ENCODE measurements around the gene HIPK3. TPM values are rescaled to one million over a fixed set of nuclear protein-coding genes. Genes with fewer than 3 reads are reported as not detected.
"Not testable (repeated sequence)": the region's sequence is repeated elsewhere in the genome, so short reads cannot be mapped to it uniquely, and the experiment has no call there.

Gene HIPK3
- total and polyA plus RNA-seq, 2 donors: 35.7 to 60.7 TPM

DNA sequence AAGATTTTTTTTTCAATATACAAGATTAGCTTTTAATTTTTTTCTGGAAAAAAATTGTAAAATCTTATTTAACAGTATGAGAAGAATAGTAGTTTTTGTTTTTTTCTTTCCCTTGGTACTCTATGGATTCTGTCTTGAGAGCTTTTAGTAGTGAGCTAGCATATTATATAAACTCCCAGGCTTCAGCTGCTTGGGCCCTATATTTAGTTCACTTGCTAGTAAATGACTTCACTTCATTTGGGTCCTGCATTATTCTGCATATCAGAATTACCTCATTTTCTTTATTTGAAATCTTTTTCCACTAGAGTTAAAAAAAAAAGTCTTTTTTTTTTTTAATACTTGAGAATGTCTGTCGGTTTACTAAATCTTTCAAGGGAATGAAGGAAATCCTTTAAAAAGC lies 33.1 kb downstream of the HIPK3 start:
- WGBS: 94% methylated on average over 1 of the region's 1 CpG
- Histone ChIP-seq H3K4me1 (ENCODE audit: control insufficient read depth in 2 of 2, insufficient read depth in 2 of 2, low read length in 2 of 2) (no peaks in the 10 kb centered on the region), H3K27ac (ENCODE audit: low read depth in 1 of 2, low read length in 1 of 2) (no peak overlapping the region), H3K4me3 (ENCODE audit: low read length in 2 of 2) (no peak overlapping the region), H3K36me3 (ENCODE audit: control insufficient read depth in 2 of 2, insufficient read depth in 2 of 2, low read length in 1 of 2) (peaks cover 0 to 10% of the 10 kb centered on the region in 2 donors), H3K27me3 (ENCODE audit: control insufficient read depth in 2 of 2, insufficient read depth in 1 of 2, low read length in 1 of 2) (no peaks in the 10 kb centered on the region), H3K9me3 (ENCODE audit: control insufficient read depth in 2 of 2, insufficient read depth in 1 of 2, low read length in 1 of 2) (no peaks in the 10 kb centered on the region)
- DNase-seq (ENCODE audit: low read depth in 6 of 9, low spot score in 9 of 9): no peak

DNA sequence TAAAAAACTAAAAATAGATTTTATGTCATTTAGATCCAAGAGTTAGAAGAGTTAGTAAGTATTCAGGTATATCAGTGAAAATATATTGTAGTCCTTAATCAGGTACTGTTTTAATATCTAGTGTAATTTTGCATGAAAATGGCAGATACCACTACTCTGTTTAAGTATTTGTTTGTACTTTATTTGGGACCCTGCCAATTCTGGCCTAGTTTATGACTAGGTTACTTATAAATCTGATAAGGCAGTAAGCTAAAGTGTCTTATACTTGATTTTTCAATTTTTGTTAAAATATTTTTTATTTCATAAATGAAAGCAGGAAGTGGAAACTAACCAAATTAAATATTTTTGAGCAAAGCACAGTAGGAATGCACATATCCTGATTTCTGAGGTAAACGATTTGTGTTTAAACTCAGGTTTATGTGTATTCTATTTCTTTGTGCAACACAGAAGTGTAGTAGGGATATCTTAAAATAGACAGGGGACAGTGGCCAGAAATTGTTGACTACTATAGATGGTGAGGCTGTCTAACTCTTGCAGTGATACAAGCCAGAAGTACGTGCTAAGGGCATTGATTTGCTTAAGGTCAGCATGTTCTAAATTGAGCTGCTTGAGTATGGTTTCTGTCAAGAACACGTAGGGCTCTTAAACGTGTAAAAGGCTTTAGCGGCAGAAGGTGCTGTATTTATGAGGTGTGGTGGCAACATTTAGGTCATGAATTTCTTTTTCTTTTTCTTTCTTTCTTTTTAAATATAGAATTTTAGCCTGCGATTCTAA lies 34.0 kb downstream of the HIPK3 start:
- H3K4me1 ChIP-seq (ENCODE audit: control insufficient read depth in 2 of 2, insufficient read depth in 2 of 2, low read length in 2 of 2): no peaks in the 10 kb centered on the region
- peaks cover 0 to 10% of the 10 kb centered on the region in 2 donors for H3K36me3 ChIP-seq (ENCODE audit: control insufficient read depth in 2 of 2, insufficient read depth in 2 of 2, low read length in 1 of 2)

GRCh38 chr11:33292311-33292710 lies 35.1 kb downstream of the HIPK3 start:
- Histone ChIP-seq H3K4me1 (ENCODE audit: control insufficient read depth in 2 of 2, insufficient read depth in 2 of 2, low read length in 2 of 2) (no peaks in the 10 kb centered on the region), H3K27ac (ENCODE audit: low read depth in 1 of 2, low read length in 1 of 2) (no peak overlapping the region), H3K27me3 (ENCODE audit: control insufficient read depth in 2 of 2, insufficient read depth in 1 of 2, low read length in 1 of 2) (no peaks in the 10 kb centered on the region), H3K4me3 (ENCODE audit: low read length in 2 of 2) (no peak overlapping the region), H3K36me3 (ENCODE audit: control insufficient read depth in 2 of 2, insufficient read depth in 2 of 2, low read length in 1 of 2) (no peaks in the 10 kb centered on the region), H3K9me3 (ENCODE audit: control insufficient read depth in 2 of 2, insufficient read depth in 1 of 2, low read length in 1 of 2) (no peaks in the 10 kb centered on the region)
- 98% methylated on average over 2 of the region's 2 CpGs for WGBS
- no peak for DNase-seq (ENCODE audit: low read depth in 6 of 9, low spot score in 9 of 9)

More for the DNA sequence above, 34.0 kb downstream of the HIPK3 start:
- Histone ChIP-seq H3K9me3 (ENCODE audit: control insufficient read depth in 2 of 2, insufficient read depth in 1 of 2, low read length in 1 of 2) (no peaks in the 10 kb centered on the region), H3K4me3 (ENCODE audit: low read length in 2 of 2) (no peak overlapping the region), H3K27me3 (ENCODE audit: control insufficient read depth in 2 of 2, insufficient read depth in 1 of 2, low read length in 1 of 2) (no peaks in the 10 kb centered on the region), H3K27ac (ENCODE audit: low read depth in 1 of 2, low read length in 1 of 2) (no peak overlapping the region)
- WGBS: 94% methylated on average over 6 of the region's 6 CpGs
- no peak for DNase-seq (ENCODE audit: low read depth in 6 of 9, low spot score in 9 of 9)

DNA sequence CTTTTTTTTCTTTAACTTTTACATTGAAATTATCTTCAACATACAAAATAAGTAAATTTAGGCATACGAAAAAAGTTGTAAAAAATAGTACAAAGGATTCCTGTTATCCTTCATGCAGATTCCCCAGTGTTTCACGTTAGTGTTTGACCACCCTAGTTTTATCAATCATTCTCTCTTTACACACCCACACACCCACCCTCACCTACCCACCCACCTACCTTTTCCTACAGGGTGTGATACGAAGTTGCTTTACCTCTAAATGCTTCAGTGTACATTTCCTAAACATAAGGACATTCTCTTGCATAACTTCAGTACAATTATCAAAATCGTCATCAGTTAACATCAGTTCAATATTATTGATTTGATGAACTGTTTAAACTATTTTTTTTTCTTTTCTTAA lies 37.0 kb downstream of the HIPK3 start:
- H3K27me3 ChIP-seq (ENCODE audit: control insufficient read depth in 2 of 2, insufficient read depth in 1 of 2, low read length in 1 of 2): no peaks in the 10 kb centered on the region
- H3K4me3 ChIP-seq (ENCODE audit: low read length in 2 of 2): no peak overlapping the region
- 97% methylated on average over 4 of the region's 4 CpGs for WGBS
- peaks cover 0 to 3% of the 10 kb centered on the region in 2 donors for H3K9me3 ChIP-seq (ENCODE audit: control insufficient read depth in 2 of 2, insufficient read depth in 1 of 2, low read length in 1 of 2)
- no peaks in the 10 kb centered on the region for H3K36me3 ChIP-seq (ENCODE audit: control insufficient read depth in 2 of 2, insufficient read depth in 2 of 2, low read length in 1 of 2)
- H3K27ac ChIP-seq (ENCODE audit: low read depth in 1 of 2, low read length in 1 of 2): no peak overlapping the region
- H3K4me1 ChIP-seq (ENCODE audit: control insufficient read depth in 2 of 2, insufficient read depth in 2 of 2, low read length in 2 of 2): no peaks in the 10 kb centered on the region
- no peak for DNase-seq (ENCODE audit: low read depth in 6 of 9, low spot score in 9 of 9)

GRCh38 chr11:33294797-33295196 lies 37.6 kb downstream of the HIPK3 start:
- no peaks in the 10 kb centered on the region for H3K4me1 ChIP-seq (ENCODE audit: control insufficient read depth in 2 of 2, insufficient read depth in 2 of 2, low read length in 2 of 2)
- WGBS: 98% methylated on average over 8 of the region's 8 CpGs
- no peaks in the 10 kb centered on the region for H3K36me3 ChIP-seq (ENCODE audit: control insufficient read depth in 2 of 2, insufficient read depth in 2 of 2, low read length in 1 of 2)
- peaks cover 0 to 3% of the 10 kb centered on the region in 2 donors for H3K9me3 ChIP-seq (ENCODE audit: control insufficient read depth in 2 of 2, insufficient read depth in 1 of 2, low read length in 1 of 2)
- DNase-seq (ENCODE audit: low read depth in 6 of 9, low spot score in 9 of 9): no peak
- H3K27ac ChIP-seq (ENCODE audit: low read depth in 1 of 2, low read length in 1 of 2): no peak overlapping the region
- no peak overlapping the region for H3K4me3 ChIP-seq (ENCODE audit: low read length in 2 of 2)
- no peaks in the 10 kb centered on the region for H3K27me3 ChIP-seq (ENCODE audit: control insufficient read depth in 2 of 2, insufficient read depth in 1 of 2, low read length in 1 of 2)

DNA sequence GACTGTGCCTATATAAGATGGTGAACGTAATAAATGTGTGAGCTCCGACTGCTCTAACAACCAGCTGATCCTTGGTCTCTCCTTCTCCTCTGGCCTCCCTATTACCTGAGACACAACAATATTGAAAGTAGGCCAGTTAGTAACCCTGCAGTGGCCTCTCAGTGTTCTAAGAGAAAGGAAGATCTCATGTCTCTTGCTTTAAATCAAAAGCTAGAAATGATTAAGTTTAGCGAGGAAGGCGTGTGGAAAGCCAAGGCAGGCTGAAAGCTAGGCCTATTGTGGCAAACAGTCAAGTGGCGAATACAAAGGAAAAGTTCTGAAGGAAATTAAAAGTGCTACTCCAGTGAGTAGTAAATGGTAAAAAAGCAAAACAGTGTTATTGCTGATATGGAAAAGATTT lies 39.5 kb downstream of the HIPK3 start:
- Histone ChIP-seq H3K36me3 (ENCODE audit: control insufficient read depth in 2 of 2, insufficient read depth in 2 of 2, low read length in 1 of 2) (no peaks in the 10 kb centered on the region), H3K9me3 (ENCODE audit: control insufficient read depth in 2 of 2, insufficient read depth in 1 of 2, low read length in 1 of 2) (peaks cover 0 to 3% of the 10 kb centered on the region in 2 donors), H3K4me3 (ENCODE audit: low read length in 2 of 2) (no peak overlapping the region), H3K27ac (ENCODE audit: low read depth in 1 of 2, low read length in 1 of 2) (no peak overlapping the region), H3K4me1 (ENCODE audit: control insufficient read depth in 2 of 2, insufficient read depth in 2 of 2, low read length in 2 of 2) (no peaks in the 10 kb centered on the region), H3K27me3 (ENCODE audit: control insufficient read depth in 2 of 2, insufficient read depth in 1 of 2, low read length in 1 of 2) (no peaks in the 10 kb centered on the region)
- no peak for DNase-seq (ENCODE audit: low read depth in 6 of 9, low spot score in 9 of 9)
- WGBS: 97% methylated on average over 5 of the region's 5 CpGs

- H3K27me3 ChIP-seq (ENCODE audit: control insufficient read depth in 2 of 2, insufficient read depth in 1 of 2, low read length in 1 of 2): no peaks in the 10 kb centered on the region
- no peaks in the 10 kb centered on the region for H3K4me1 ChIP-seq (ENCODE audit: control insufficient read depth in 2 of 2, insufficient read depth in 2 of 2, low read length in 2 of 2)
- WGBS: 96% methylated on average over 4 of the region's 4 CpGs
- DNase-seq (ENCODE audit: low read depth in 6 of 9, low spot score in 9 of 9): no peak
- H3K9me3 ChIP-seq (ENCODE audit: control insufficient read depth in 2 of 2, insufficient read depth in 1 of 2, low read length in 1 of 2): no peaks in the 10 kb centered on the region
- no peaks in the 10 kb centered on the region for H3K36me3 ChIP-seq (ENCODE audit: control insufficient read depth in 2 of 2, insufficient read depth in 2 of 2, low read length in 1 of 2)
- no peak overlapping the region for H3K4me3 ChIP-seq (ENCODE audit: low read length in 2 of 2)
- no peak overlapping the region for H3K27ac ChIP-seq (ENCODE audit: low read depth in 1 of 2, low read length in 1 of 2)
Observed at GRCh38 chr11:33303541-33303940, 46.4 kb downstream of the HIPK3 start.

GRCh38 chr11:33306821-33307220 lies 49.6 kb downstream of the HIPK3 start:
- not testable (repeated sequence) for H3K27me3 ChIP-seq (ENCODE audit: control insufficient read depth in 2 of 2, insufficient read depth in 1 of 2, low read length in 1 of 2); DNase-seq (ENCODE audit: low read depth in 6 of 9, low spot score in 9 of 9); H3K4me3 ChIP-seq (ENCODE audit: low read length in 2 of 2); H3K4me1 ChIP-seq (ENCODE audit: control insufficient read depth in 2 of 2, insufficient read depth in 2 of 2, low read length in 2 of 2); H3K9me3 ChIP-seq (ENCODE audit: control insufficient read depth in 2 of 2, insufficient read depth in 1 of 2, low read length in 1 of 2); H3K36me3 ChIP-seq (ENCODE audit: control insufficient read depth in 2 of 2, insufficient read depth in 2 of 2, low read length in 1 of 2); H3K27ac ChIP-seq (ENCODE audit: low read depth in 1 of 2, low read length in 1 of 2)
- 98% methylated on average over 6 of the region's 6 CpGs for WGBS

GRCh38 chr11:33307984-33308383 lies 50.8 kb downstream of the HIPK3 start:
- H3K27ac ChIP-seq (ENCODE audit: low read depth in 1 of 2, low read length in 1 of 2): no peak overlapping the region
- no peak overlapping the region for H3K4me3 ChIP-seq (ENCODE audit: low read length in 2 of 2)
- no peaks in the 10 kb centered on the region for H3K36me3 ChIP-seq (ENCODE audit: control insufficient read depth in 2 of 2, insufficient read depth in 2 of 2, low read length in 1 of 2)
- DNase-seq (ENCODE audit: low read depth in 6 of 9, low spot score in 9 of 9): no peak
- no peaks in the 10 kb centered on the region for H3K27me3 ChIP-seq (ENCODE audit: control insufficient read depth in 2 of 2, insufficient read depth in 1 of 2, low read length in 1 of 2)
- no peaks in the 10 kb centered on the region for H3K9me3 ChIP-seq (ENCODE audit: control insufficient read depth in 2 of 2, insufficient read depth in 1 of 2, low read length in 1 of 2)
- no peaks in the 10 kb centered on the region for H3K4me1 ChIP-seq (ENCODE audit: control insufficient read depth in 2 of 2, insufficient read depth in 2 of 2, low read length in 2 of 2)

Measured in thymus (tissue), 11 donors.